NCI-H187 (cell line): Measurements from ENCODE around the gene ROGDI.

Experiments used
- DNase-seq, 2 experiments: peaks; one replicate each; lab custom pipeline; 2025; lab: John Stamatoyannopoulos, UW

Gene ROGDI, protein sequence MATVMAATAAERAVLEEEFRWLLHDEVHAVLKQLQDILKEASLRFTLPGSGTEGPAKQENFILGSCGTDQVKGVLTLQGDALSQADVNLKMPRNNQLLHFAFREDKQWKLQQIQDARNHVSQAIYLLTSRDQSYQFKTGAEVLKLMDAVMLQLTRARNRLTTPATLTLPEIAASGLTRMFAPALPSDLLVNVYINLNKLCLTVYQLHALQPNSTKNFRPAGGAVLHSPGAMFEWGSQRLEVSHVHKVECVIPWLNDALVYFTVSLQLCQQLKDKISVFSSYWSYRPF

DNA sequence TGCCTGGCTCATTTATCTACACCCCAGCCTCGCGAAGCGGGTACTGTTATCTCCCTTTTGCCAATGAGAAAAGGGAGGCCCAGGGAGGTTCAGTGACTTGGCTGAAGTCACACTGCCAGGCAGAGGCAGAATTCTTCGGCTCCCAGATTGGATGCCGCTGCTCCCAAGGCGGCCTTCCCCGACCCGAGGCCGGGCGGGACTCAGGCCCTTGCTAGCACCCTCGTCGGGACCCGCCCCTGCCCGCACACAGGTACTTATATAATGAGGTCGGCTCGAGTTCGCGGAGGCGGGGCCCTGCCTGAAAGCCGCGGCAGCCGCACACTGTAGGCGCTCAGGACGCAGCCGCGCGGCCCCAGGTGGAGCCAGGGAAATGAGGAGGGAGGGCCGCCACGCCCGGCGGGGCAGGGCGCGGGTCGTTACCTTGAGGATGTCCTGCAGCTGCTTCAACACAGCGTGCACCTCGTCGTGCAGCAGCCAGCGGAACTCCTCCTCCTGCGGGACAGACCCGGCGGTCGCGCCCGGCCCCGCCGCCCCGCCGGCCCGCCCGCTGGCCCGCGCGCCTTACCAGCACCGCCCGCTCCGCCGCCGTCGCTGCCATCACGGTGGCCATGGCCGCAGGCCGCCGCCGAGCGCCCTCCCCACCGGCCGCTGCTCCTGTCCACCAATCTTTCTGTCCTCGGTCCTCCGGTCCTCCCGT lies at the start of gene ROGDI:
Gene ROGDI, minus strand, starts transcription at position 672 of the 697 bp plus-strand sequence. Its CDS starts 62 bp downstream, at position 610.
- peak; percentile 44 to 57 for DNase-seq

GRCh38 chr16:4850211-4850610 lies 47.8 kb upstream of the ROGDI start:
- no peak for DNase-seq

GRCh38 chr16:4847774-4848587 lies 45.5 kb upstream of the ROGDI start:
- DNase-seq: no peak

- peak; percentile 63 to 88 for DNase-seq
Observed at GRCh38 chr16:4846901-4847773, 44.7 kb upstream of the ROGDI start, which contains the start of the genes GLYR1 and UBN1. TSS of gene GLYR1 (minus strand) at chr16:4847288. CDS start at chr16:4847265, 23 bp downstream. TSS of gene UBN1 (plus strand) at chr16:4847481. CDS start at chr16:4852918, 5,437 bp downstream.

- DNase-seq: no peak
Observed at GRCh38 chr16:4846503-4846900, 44.1 kb upstream of the ROGDI start.

DNA sequence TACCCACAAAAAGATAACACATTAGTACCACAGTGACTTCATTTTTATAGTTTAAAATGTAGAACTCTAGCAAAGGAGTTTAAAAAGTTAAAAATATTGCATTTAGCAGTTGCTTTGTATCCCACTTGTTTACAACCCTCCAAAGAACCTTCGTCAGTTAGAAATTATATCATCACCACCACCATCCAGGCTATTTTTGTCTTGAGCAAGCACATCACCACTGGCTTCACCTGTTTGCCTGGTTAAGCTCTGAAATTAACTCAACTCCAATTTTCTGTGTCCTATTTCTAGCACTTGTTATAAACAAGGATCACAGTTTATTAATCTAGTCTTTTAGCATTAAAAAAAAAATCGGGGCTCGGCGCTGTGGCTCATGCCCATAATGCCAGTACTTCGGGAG lies 38.6 kb upstream of the ROGDI start:
- no peak for DNase-seq

GRCh38 chr16:4839942-4840341 lies 37.5 kb upstream of the ROGDI start:
- no peak for DNase-seq

DNA sequence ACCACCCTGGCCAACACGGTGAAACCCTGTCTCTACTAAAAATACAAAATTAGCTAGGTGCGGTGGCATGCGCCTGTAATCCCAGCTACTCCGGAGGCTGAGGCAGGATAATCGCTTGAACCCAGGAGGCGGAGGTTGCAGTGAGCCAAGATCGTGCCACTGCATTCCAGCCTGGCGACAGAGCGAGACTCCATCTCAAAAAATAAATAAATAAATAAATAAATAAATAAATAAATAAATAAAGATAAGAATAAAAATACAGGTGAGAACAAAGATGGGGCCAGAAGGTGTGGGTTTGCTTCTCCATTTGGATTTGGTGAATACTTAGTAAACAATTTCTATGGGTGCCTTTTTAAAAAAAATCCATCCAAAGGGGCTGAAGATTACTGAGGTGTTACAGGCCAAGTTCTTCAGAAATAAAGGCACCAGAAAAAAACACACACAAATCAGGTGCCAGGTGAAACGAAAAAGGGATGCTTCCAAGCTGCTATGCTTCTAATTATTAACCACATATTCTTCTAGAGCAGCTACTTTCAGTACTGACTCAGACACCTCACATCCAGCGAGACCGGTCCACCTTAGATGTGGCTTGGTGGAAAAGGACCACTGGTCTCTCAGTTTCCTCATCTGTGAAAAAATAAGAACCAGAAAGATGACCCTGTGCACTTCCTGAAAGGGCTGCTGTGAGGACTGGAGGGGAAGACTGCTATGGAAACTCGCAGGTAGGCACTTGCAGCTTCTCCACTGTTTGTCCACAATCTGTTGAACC lies 35.5 kb upstream of the ROGDI start:
- DNase-seq: no peak

DNA sequence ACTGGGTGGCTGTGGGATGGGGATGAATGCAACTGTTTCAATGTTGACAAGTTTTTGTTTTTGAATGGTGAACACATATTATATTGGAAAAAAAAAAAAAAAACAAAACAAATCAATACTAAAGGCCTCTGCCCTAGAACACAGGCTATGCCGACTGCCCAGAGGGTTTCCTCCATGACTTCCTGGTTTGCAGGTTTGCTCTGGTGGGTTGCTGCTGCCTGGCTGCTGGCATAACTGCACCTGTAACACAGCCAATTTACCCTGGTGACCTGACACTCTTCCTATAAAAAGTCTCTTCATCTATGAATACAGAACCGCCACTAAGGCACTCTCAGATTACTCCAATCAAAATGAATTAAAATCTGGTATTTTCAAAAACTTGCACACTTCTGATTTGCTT lies 34.3 kb upstream of the ROGDI start:
- DNase-seq: no peak

DNA sequence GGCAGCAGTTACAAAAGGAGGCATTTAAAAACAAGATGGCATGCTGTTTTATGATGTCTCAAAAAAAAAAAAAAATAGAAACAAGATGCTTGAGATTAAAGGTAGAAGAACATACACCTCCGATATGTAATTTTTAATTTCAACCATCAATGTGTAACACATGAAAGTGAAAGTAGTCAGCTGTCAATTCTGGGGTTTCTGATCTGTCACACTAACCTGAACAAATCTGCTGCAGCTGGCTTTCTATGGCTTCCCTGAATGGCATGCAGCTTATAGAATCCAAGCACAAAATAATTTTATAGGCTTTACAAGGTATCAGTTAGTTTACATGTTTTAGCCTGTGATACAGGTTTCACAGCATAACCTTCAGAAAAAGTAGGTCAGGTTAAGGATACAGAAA lies 31.2 kb upstream of the ROGDI start:
- DNase-seq: no peak

- no peak for DNase-seq
Observed at GRCh38 chr16:4832698-4833343, 30.4 kb upstream of the ROGDI start.

- no peak for DNase-seq
Observed at GRCh38 chr16:4831616-4832015, 29.2 kb upstream of the ROGDI start.

GRCh38 chr16:4830408-4830807 lies 28.0 kb upstream of the ROGDI start:
- DNase-seq: no peak

DNA sequence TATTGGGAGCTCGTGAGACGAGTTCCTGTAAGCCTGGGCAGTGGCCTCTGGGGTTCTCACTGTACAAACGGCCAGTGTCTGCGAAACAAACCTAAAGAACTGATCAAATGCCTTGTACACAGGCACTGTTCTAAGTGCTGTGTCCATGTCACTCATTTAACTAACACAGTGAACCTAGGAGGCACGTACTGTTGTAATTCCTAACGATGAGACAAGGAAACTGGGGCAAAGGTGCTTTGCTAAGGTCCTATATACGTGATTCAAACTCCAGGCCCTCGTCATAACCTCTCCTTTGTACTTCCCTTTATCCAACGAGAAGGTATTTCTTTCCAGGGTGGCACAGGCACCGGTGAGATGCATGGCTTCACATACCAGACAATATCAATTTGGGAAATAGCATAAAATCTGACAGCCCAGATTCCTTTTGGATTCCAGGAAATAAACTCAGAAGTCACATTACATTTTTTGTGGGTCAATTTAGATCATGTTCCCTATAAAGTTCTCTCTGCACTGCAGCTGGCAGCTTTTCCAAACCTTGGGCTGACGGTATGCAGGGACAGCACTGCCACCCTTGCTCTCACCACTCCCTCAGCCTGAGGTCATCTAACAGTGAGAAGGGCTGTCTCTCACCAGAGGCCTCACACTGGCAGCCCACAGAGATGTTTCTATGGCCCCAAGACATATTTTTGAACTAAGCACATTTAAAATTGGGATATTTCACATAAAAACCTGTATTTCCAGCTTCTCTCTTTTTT lies 26.3 kb upstream of the ROGDI start:
- no peak for DNase-seq

GRCh38 chr16:4826980-4827379 lies 24.5 kb upstream of the ROGDI start:
- DNase-seq: no peak

DNA sequence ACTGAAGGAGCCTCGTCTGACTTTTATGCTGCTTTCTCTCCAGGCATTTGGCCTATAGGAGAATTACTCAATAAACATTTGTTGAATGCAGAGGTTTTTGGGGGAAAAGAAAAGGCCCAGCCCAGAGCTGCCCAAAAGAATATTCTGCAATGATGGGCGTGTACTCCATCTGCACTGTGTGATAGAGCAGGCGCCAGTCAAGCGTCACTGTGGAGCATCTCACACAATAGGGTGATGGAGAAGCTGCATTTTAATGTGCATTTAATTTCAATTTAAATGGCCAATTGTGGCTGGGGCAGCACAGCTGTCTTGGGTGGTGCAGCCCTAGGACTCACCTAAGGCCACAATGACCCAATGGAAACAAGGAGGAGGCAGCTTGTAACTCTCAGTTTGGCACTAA lies 24.1 kb upstream of the ROGDI start:
- no peak for DNase-seq

DNA sequence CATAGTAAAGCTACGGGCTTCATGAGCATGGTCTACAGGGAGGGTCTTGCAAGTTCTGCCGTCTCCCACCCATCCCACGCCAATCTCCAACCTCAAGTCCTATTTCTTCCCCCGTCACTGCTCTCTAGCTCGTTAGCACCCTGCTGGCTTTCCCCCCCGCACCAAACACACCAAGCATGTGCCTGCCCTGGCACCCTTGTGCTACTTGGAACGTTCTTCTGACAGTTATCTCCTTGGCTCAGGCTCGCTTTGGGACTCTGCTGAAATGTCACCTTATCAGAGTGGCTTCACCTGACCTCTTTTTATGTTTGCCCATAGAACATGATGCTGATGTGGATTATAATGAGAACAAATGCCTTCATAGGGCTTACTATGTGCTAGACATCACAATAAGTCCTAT lies 22.8 kb upstream of the ROGDI start:
- no peak for DNase-seq

DNA sequence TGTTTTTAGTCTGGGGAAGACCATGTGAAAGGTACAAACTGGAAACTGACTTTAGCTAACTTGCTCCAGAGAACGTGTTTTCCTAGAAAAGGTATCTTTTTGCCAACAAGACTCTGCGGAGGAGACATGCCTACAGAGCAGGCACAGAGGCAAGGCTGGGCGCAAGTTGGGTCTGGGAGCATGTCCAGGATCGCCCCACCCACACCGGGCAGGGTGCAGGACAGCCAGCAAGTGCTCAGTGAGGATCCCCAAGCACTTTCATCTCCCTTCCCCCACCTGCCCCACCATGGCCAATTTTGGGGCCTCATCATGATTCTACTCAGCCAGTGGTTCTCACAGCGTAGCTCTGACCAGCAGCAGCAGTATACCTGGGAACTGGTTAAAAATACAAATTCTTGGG lies 18.2 kb upstream of the ROGDI start:
- no peak for DNase-seq

DNA sequence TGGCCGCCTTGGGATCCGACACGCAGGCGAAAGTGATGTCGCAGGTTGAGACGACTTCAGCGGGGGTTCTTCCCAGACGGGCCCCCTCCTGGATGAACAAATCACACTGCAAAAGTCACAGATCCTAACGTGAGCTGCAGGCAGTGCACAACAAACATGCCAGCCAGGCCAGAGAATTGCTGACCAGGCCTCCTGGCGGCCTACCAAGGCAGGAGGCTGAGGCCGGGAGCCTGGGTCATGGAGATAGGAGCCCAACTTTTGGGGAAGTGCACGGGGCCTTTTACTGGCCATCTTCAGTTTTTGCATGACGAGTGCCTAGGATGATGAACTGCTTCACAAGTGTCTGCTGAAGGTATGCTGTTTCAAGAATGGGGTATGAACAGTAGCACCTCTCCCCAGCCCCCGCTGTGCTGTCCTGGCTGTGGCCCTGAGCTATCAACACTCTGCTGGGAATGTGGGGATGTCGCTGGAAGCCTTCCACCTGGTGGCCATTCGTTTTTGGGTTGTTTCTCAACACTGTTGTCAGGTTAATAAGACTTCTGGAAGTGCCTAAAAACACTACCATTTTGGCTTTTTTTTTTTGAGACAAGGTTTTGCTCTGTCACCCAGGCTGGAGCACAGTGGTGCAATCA lies 12.2 kb upstream of the ROGDI start:
- DNase-seq: no peak
